Measurements from ENCODE around the gene ANKDD1B. TPM values are rescaled to one million over a fixed set of nuclear protein-coding genes. Genes with fewer than 3 reads are reported as not detected.

The ANKDD1B gene
- total and polyA plus RNA-seq, 9 of the 15 experiments (the other 6 are each of a cell fraction or from before 2014, with no cell fraction given) = 0.04 to 0.29 (median 0.18) TPM; not detected in 1

DNA sequence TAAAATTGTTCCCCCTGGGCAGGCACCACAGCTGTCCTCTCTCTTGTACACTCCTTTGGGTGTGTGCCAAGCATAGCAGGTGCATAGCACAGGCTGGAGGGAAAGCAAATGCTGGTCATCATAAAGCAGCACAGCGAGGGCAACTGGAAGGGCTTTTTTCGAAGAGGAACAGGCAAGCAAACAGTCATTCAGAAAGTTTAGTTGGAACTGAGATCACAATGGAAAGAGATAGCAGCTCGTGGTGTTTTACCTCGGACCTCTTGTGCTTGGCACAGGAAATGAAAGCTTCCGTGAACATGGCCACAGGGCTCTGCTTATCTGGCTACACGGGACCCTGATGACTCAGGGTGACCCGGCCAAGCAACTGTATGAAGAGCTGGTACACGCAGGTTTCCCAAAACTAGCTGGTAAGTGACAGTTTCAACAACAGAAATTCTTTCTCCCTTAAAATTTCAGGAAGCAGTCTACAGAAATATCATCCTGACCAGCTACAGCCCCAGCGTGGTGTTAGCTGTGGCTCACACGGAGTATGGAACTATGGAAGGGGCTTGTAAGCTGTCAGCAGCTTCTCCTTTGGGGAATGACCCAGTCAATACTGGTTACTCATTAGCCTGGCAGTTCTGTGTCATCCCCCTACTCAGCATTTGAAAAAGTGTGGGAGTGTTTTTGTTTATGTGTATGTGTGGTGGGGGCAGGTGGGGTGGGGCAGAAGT, 57.9 kb downstream of the ANKDD1B start (continued):
- TF ChIP-seq, protein P1, sequence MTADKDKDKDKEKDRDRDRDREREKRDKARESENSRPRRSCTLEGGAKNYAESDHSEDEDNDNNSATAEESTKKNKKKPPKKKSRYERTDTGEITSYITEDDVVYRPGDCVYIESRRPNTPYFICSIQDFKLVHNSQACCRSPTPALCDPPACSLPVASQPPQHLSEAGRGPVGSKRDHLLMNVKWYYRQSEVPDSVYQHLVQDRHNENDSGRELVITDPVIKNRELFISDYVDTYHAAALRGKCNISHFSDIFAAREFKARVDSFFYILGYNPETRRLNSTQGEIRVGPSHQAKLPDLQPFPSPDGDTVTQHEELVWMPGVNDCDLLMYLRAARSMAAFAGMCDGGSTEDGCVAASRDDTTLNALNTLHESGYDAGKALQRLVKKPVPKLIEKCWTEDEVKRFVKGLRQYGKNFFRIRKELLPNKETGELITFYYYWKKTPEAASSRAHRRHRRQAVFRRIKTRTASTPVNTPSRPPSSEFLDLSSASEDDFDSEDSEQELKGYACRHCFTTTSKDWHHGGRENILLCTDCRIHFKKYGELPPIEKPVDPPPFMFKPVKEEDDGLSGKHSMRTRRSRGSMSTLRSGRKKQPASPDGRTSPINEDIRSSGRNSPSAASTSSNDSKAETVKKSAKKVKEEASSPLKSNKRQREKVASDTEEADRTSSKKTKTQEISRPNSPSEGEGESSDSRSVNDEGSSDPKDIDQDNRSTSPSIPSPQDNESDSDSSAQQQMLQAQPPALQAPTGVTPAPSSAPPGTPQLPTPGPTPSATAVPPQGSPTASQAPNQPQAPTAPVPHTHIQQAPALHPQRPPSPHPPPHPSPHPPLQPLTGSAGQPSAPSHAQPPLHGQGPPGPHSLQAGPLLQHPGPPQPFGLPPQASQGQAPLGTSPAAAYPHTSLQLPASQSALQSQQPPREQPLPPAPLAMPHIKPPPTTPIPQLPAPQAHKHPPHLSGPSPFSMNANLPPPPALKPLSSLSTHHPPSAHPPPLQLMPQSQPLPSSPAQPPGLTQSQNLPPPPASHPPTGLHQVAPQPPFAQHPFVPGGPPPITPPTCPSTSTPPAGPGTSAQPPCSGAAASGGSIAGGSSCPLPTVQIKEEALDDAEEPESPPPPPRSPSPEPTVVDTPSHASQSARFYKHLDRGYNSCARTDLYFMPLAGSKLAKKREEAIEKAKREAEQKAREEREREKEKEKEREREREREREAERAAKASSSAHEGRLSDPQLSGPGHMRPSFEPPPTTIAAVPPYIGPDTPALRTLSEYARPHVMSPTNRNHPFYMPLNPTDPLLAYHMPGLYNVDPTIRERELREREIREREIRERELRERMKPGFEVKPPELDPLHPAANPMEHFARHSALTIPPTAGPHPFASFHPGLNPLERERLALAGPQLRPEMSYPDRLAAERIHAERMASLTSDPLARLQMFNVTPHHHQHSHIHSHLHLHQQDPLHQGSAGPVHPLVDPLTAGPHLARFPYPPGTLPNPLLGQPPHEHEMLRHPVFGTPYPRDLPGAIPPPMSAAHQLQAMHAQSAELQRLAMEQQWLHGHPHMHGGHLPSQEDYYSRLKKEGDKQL (CRISPR knock-in tag; IDR thresholded peaks at IDR 0.05; ENCODE audit: borderline replicate concordance) = no peak
- TF ChIP-seq CEBPG (CRISPR knock-in tag; IDR thresholded peaks at IDR 0.05) (no peak), CEBPG (tag; conservative IDR thresholded peaks at IDR 0.05 in 1 of 2, IDR thresholded peaks at IDR 0.05 in 1 of 2) (no peak), ZNF174 (CRISPR knock-in tag; IDR thresholded peaks at IDR 0.05) (no peak), SMARCC2 (IDR thresholded peaks at IDR 0.05; ENCODE audit: low read depth) (peak; percentile 59; the same call in 1 of the 2 replicates), BHLHE40 (IDR thresholded peaks at IDR 0.05; ENCODE audit: low read length) (peak; percentile 85), SMARCA4 (IDR thresholded peaks at IDR 0.05) (peak; percentile 88; the same call in 1 of the 2 replicates), ZKSCAN8 (CRISPR knock-in tag; IDR thresholded peaks at IDR 0.05) (no peak), HDAC1 (IDR thresholded peaks at IDR 0.05) (peak in 1 of 2 experiments; percentile 52; a peak in 1 of 4 replicates), CC2D1A (IDR thresholded peaks at IDR 0.05) (0 out of 2 replicates have a peak, but pooled peaks have one; percentile 32), MAFG (tag; conservative IDR thresholded peaks at IDR 0.05) (0 out of 2 replicates have a peak, but pooled peaks have one; percentile 5), BCOR (IDR thresholded peaks at IDR 0.05) (peak; percentile 41; the same call in 1 of the 2 replicates), ELF1 (tag; IDR thresholded peaks at IDR 0.05) (peak; percentile 62; the same call in 1 of the 2 replicates), C11orf30 (IDR thresholded peaks at IDR 0.05; ENCODE audit: low read depth) (peak; percentile 18)
- TF ChIP-seq, protein P2, sequence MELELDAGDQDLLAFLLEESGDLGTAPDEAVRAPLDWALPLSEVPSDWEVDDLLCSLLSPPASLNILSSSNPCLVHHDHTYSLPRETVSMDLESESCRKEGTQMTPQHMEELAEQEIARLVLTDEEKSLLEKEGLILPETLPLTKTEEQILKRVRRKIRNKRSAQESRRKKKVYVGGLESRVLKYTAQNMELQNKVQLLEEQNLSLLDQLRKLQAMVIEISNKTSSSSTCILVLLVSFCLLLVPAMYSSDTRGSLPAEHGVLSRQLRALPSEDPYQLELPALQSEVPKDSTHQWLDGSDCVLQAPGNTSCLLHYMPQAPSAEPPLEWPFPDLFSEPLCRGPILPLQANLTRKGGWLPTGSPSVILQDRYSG (tag; conservative IDR thresholded peaks at IDR 0.05; ENCODE audit: low read depth) = peak; percentile 63; the same call in 1 of the 2 replicates
- TF ChIP-seq, protein P3, sequence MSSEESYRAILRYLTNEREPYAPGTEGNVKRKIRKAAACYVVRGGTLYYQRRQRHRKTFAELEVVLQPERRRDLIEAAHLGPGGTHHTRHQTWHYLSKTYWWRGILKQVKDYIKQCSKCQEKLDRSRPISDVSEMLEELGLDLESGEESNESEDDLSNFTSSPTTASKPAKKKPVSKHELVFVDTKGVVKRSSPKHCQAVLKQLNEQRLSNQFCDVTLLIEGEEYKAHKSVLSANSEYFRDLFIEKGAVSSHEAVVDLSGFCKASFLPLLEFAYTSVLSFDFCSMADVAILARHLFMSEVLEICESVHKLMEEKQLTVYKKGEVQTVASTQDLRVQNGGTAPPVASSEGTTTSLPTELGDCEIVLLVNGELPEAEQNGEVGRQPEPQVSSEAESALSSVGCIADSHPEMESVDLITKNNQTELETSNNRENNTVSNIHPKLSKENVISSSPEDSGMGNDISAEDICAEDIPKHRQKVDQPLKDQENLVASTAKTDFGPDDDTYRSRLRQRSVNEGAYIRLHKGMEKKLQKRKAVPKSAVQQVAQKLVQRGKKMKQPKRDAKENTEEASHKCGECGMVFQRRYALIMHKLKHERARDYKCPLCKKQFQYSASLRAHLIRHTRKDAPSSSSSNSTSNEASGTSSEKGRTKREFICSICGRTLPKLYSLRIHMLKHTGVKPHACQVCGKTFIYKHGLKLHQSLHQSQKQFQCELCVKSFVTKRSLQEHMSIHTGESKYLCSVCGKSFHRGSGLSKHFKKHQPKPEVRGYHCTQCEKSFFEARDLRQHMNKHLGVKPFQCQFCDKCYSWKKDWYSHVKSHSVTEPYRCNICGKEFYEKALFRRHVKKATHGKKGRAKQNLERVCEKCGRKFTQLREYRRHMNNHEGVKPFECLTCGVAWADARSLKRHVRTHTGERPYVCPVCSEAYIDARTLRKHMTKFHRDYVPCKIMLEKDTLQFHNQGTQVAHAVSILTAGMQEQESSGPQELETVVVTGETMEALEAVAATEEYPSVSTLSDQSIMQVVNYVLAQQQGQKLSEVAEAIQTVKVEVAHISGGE (CRISPR knock-in tag; IDR thresholded peaks at IDR 0.05) = peak in 1 of 3 experiments; percentile 95; a peak in 2 of 6 replicates

All from K562 (cell line).